Activated naive CD8-positive, alpha-beta T cell treated with anti-CD3 and anti-CD28 coated beads for 36 hours (primary cell): Measurements from ENCODE around the gene GDPGP1. TPM values are rescaled to one million over a fixed set of nuclear protein-coding genes. Genes with fewer than 3 reads are reported as not detected.
A peak's percentile ranks its signal among the peaks of the same experiment; 100 is the strongest.

Experiments used
- DNase-seq: peaks from one replicate; pipeline ENCODE4 v3.0.0; 2021
- H3K27ac Mint-ChIP-seq: one replicate; pipeline ENCODE4 v1.8.0; 2022; ENCODE audit warnings: mild to moderate bottlenecking, moderate library complexity, mixed read lengths
- H3K27me3 Mint-ChIP-seq: one replicate; pipeline ENCODE4 v1.8.0; 2022; ENCODE audit warnings: mild to moderate bottlenecking, mixed read lengths
- H3K36me3 Mint-ChIP-seq: one replicate; pipeline ENCODE4 v1.8.0; 2021; ENCODE audit warnings: mild to moderate bottlenecking, mixed read lengths
- H3K4me1 Mint-ChIP-seq: one replicate; pipeline ENCODE4 v1.8.0; 2021; ENCODE audit warnings: mixed read lengths
- H3K4me3 Mint-ChIP-seq: one replicate; pipeline ENCODE4 v1.8.0; 2022; ENCODE audit warnings: mild to moderate bottlenecking, moderate library complexity, mixed read lengths
- H3K9me3 Mint-ChIP-seq: one replicate; pipeline ENCODE4 v1.8.0; 2022; ENCODE audit warnings: mixed read lengths
- total RNA-seq, 2 experiments: library from RNA; stranded (reverse); gene quantifications; one replicate each; pipeline ENCODE4 v1.2.3, GENCODE V29; 2021

Gene GDPGP1
- total RNA-seq, 2 experiments from 2014 or later: 8.3 to 11.8 TPM

DNA sequence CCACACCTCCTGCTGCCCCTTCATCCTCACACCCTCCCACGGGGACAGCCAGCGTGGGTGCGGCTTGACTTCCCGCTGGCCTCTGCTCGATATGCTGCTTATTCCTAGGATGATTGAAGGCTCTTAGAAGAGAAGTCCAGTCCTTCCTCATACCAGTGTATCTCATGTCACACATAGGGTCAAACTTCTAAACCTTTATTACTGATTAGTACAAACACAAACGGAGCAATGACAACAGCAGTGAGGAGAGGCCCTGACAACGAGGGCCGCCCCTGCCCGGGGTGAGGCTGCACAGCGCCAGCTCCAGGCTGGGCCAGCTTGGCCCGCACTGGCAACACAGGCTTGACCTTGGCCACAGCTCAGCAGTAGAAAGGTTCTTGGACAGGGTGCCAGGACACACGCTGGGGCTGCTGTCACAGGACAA lies 3.9 kb upstream of the GDPGP1 start:
- H3K27me3 Mint-ChIP-seq: no peaks in the 10 kb centered on the region
- H3K4me1 Mint-ChIP-seq: peaks cover 27% of the 10 kb centered on the region
- H3K27ac Mint-ChIP-seq: peak overlapping the region; percentile 88
- H3K36me3 Mint-ChIP-seq: peaks cover 26% of the 10 kb centered on the region
- DNase-seq: no peak
- peak overlapping the region; percentile 95 for H3K4me3 Mint-ChIP-seq
- no peaks in the 10 kb centered on the region for H3K9me3 Mint-ChIP-seq

DNA sequence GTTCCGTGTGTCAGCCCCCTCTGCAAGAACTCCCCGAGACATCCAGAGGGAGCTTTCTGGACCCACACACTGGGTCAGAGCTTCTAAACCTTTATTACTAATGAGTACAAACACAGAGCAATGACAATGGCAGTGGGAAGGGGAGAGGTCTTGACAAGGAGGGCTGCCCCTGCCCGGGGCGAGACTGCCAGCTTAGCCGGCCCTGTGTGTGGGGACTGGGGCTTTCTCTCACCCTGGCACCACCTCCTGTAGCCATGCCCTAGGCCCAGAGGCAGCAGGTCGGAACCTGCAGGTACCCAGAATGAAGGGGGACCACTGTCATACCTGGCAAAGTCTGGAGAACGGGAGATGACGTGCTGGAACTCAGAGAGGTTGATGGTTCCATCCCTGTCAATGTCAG lies 3.4 kb upstream of the GDPGP1 start:
- Mint-ChIP-seq H3K4me3 (peak overlapping the region; percentile 95), H3K27me3 (no peaks in the 10 kb centered on the region), H3K4me1 (peaks cover 28% of the 10 kb centered on the region), H3K27ac (peak overlapping the region; percentile 88), H3K36me3 (peaks cover 26% of the 10 kb centered on the region), H3K9me3 (no peaks in the 10 kb centered on the region)
- DNase-seq: no peak

DNA sequence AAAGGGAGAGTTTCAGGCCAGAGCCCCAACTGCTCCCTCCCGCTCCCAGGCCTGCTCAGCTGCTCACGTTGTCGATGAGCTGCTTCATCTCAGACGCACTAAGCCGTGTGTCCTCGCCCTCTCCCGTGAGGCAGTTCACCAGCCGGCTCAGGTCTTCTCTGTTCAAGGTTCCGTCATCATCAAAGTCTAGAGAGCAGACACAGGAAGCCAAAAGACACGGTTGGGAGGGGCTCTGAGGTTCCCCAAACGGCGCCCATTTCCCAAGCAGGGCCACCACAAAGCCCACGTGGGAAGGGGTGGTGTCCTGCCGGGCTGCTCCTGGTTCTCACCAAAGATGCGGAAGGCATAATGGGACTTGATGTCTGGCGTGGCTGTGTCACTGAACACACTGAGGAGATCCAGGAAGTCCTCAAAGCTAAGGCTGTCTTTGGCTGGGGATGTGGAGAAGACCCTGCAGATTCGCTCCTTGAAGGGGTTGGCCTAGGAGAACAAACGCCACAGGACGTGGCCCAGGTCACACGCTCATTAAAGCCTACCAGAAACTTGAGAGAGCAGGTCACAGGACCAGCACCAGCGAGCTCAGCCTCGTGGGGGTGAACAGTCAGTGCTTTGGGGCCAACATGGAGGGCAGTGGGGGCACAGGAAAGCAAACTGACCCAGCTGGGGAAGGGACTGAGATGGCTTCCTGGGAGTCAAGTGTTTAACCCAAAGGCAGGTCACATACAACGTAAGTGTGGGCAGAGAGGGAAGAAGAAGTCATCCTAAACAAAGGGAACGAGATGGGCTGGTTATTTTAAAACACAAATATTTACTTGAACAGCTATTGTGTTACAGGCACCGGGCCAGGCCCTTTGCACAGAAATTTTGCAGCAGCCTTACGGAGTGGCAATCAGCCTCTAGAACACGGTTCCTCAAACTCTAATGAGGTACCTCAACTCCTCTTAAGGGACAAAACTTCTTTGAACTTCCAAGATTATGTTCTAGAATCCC lies 2.7 kb upstream of the GDPGP1 start:
- Mint-ChIP-seq H3K4me1 (peaks cover 28% of the 10 kb centered on the region), H3K9me3 (no peaks in the 10 kb centered on the region), H3K4me3 (peak overlapping the region; percentile 95), H3K27ac (peak overlapping the region; percentile 88), H3K36me3 (peaks cover 27% of the 10 kb centered on the region), H3K27me3 (no peaks in the 10 kb centered on the region)
- peak; percentile 69 for DNase-seq

DNA sequence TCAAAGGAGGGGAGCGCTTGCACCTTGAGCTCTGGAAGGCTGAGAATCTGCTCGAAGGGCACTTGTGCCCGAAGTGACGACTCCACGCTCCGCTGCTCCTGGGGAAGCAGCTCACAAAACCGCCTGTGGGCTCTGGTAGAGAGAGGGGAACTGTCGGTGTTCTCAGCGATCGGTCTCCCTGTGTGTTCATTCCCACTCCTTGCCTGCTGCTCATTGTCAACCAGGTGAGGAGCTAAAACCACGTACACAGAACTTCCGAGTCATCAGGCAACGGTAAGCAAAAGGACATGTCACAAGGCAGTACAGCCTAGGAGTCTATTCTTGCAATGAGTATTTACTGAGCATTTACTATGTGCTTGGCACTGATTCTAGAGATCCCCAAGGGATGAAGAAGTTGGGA lies 1.8 kb upstream of the GDPGP1 start:
- no peak for DNase-seq
- no peaks in the 10 kb centered on the region for H3K9me3 Mint-ChIP-seq
- peak overlapping the region; percentile 95 for H3K4me3 Mint-ChIP-seq
- no peaks in the 10 kb centered on the region for H3K27me3 Mint-ChIP-seq
- H3K36me3 Mint-ChIP-seq: peaks cover 31% of the 10 kb centered on the region
- H3K27ac Mint-ChIP-seq: peak overlapping the region; percentile 88
- H3K4me1 Mint-ChIP-seq: peaks cover 28% of the 10 kb centered on the region

DNA sequence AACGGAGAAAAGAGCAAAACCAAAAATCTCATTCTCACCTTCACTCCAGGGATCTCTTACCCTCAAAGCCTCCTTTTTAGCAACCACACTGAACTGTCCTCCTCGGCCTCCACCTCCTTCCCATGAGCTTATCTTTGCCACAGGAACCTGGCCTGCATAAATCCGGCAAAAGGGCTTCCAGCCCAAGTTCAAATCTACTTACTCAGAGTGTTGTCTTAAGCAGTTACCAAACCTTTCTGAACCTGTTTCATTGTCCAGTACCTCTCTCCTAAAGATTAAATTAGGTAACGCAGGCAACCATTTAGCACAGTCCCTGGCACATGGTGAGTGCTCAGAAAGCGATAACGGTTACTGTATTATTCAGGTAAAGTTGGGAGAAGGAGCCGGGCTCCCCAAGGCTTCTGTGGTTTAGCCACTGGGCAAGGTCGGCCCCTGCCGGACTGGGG lies 1.0 kb upstream of the GDPGP1 start:
- Mint-ChIP-seq H3K27me3 (no peaks in the 10 kb centered on the region), H3K36me3 (peaks cover 31% of the 10 kb centered on the region), H3K9me3 (no peaks in the 10 kb centered on the region), H3K4me3 (peak overlapping the region; percentile 95), H3K27ac (peak overlapping the region; percentile 88), H3K4me1 (peaks cover 28% of the 10 kb centered on the region)
- no peak for DNase-seq

DNA sequence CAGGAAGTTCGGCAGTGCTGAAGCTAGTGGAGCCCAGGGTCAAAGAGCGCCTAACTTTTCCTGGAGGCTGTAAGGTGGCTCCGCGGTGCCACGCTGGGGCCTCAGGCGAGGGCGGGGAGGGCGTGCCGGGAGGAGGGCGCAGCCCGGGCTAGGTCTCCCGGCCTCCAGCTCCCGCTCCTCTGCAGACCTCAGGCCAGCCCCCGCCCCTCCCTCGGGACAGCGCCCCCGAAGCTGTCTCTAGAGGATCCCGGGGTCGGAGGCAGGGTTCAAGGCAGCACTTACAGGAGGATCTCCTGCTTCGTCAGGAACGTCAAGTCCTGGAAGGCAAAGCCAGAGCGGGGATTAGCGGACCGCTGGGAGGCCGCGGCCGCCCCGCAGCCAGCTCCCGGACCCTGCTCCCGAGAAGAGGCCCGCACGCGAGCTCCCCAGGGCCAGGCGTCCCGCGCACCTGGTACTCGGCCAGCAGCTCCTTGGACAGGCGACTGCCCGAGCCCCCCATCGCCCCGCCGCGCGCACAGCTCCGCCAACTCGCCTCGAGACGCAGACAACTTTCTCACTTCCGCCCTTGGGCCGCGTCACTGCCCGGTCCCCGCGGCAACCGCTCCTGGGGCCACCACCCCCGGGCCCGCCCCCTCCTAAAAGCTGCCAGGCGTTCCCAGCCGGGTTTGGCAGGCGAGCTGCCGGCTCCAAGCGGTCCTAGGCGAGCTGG lies 468 bp upstream of the GDPGP1 start, which contains the start of gene CIB1:
Gene CIB1, minus strand, starts transcription at position 555 of the 709 bp plus-strand sequence. Its CDS starts 56 bp downstream, at position 499.
- DNase-seq: peak; percentile 99
- Mint-ChIP-seq H3K4me1 (peaks cover 31% of the 10 kb centered on the region), H3K27ac (peak within 1 kb of the TSS; percentile 88), H3K4me3 (peak within 1 kb of the TSS; percentile 95), H3K27me3 (no peaks in the 10 kb centered on the region), H3K9me3 (no peaks in the 10 kb centered on the region), H3K36me3 (peaks cover 36% of the 10 kb centered on the region)

DNA sequence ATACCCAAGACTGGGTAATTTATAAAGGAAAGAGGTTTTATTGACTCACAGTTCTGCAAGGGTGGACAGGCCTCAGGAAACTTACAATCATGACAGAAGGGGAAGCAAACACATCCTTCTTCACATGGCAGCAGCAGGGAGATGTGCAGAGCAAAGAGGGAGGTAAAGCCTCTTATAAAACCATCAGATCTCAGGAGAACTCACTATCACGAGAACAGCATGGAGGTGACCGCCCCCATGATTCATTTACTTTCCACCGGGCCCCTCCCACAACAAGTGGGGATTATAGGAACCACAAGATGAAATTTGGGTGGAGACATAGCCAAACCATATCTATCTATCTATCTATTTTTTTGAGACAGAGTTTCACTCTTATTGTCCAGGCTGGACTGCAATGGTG lies 5.4 kb downstream of the GDPGP1 start:
- peak overlapping the region; percentile 59 for H3K27ac Mint-ChIP-seq
- H3K4me1 Mint-ChIP-seq: peaks cover 16% of the 10 kb centered on the region
- DNase-seq: no peak
- no peak overlapping the region for H3K4me3 Mint-ChIP-seq
- H3K27me3 Mint-ChIP-seq: no peaks in the 10 kb centered on the region
- H3K36me3 Mint-ChIP-seq: peaks cover 10% of the 10 kb centered on the region
- H3K9me3 Mint-ChIP-seq: no peaks in the 10 kb centered on the region

DNA sequence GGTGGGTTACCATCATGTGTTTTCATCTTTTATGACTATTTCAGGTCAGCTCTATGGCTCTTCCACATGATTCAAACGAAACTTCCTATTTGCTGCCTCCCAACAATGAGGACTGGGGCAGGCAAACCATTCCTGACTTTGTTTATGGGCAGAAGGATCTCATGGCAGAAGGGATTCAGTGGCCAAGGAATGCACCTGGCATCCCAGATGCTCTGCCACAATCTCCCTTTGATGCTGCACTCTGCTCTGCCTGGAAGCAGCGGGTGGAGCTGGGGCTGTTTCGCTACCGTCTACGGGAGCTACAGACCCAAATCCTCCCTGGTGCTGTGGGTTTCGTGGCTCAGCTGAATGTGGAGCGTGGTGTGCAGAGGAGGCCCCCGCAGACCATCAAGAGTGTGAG lies 6.8 kb downstream of the GDPGP1 start:
- H3K9me3 Mint-ChIP-seq: no peaks in the 10 kb centered on the region
- no peak for DNase-seq
- H3K36me3 Mint-ChIP-seq: peaks cover 10% of the 10 kb centered on the region
- H3K4me3 Mint-ChIP-seq: no peak overlapping the region
- no peak overlapping the region for H3K27ac Mint-ChIP-seq
- H3K4me1 Mint-ChIP-seq: peaks cover 10% of the 10 kb centered on the region
- no peaks in the 10 kb centered on the region for H3K27me3 Mint-ChIP-seq

DNA sequence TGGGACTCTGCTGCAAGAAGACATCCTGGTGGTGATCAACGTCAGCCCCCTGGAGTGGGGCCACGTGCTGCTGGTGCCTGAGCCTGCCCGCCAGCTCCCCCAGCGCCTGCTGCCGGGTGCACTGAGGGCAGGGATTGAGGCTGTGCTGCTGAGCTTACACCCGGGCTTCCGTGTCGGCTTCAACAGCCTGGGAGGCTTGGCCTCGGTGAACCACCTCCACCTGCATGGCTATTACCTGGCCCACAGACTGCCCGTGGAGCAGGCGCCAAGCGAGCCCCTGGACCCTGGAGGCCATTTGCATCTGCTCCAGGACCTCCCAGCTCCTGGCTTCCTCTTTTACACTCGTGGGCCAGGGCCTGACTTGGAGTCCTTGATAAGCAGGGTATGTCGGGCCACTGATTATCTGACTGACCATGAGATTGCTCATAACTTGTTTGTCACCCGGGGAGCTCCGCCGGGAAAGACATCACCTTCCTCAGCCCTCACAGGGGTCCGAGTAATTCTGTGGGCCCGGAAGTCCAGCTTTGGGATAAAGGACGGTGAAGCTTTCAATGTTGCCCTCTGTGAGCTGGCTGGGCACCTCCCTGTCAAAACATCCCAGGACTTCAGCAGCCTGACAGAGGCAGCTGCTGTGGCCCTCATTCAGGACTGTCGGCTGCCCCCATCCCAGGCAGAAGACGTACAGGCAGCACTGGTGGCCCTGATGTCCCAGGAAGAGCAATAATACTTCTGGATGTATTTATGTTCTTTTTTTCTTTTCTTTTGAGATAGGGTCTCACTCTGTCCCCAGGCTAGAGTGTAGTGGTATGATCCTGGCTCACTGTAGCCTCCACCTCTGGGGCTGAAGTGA lies 7.6 kb downstream of the GDPGP1 start:
- DNase-seq: no peak
- Mint-ChIP-seq H3K4me1 (peaks cover 10% of the 10 kb centered on the region), H3K4me3 (no peak overlapping the region), H3K27ac (no peak overlapping the region), H3K27me3 (no peaks in the 10 kb centered on the region), H3K9me3 (no peaks in the 10 kb centered on the region), H3K36me3 (peaks cover 7% of the 10 kb centered on the region)

DNA sequence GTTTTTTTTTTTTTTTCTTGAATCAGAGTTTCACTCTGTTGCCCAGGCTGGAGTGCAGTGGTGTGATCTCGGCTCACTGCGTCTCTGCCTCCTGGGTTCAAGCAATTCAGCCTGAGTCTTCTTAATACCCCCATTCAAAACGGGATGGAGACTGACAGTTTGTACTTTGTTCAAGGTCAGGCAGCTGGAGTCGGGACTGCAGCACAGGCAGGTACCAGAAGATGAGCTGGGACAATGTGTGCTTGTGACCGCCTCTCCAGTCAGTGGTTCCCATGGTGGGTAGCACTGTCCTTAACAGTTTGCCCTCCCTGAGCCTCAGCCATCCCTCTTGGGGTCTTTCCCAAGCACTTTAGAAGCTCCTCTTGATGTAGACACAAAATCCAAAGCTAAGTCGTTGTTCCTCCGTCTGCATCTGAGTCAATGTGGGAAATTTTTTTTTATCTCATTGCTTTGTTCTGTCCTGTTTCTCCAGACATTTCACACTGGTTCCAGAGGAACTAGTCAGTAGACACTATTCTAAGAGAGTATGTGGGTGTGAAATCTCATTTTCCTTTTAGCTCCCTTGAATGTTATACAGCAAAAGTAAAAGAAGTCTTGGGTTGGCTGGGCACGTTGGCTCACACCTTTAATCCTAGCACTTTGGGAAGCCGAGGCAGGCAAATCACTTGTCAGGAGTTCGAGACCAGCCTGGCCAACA lies 10.1 kb downstream of the GDPGP1 start:
- H3K9me3 Mint-ChIP-seq: no peaks in the 10 kb centered on the region
- no peaks in the 10 kb centered on the region for H3K36me3 Mint-ChIP-seq
- DNase-seq: no peak
- no peak overlapping the region for H3K4me3 Mint-ChIP-seq
- H3K4me1 Mint-ChIP-seq: peaks cover 11% of the 10 kb centered on the region
- no peaks in the 10 kb centered on the region for H3K27me3 Mint-ChIP-seq
- H3K27ac Mint-ChIP-seq: no peak overlapping the region

DNA sequence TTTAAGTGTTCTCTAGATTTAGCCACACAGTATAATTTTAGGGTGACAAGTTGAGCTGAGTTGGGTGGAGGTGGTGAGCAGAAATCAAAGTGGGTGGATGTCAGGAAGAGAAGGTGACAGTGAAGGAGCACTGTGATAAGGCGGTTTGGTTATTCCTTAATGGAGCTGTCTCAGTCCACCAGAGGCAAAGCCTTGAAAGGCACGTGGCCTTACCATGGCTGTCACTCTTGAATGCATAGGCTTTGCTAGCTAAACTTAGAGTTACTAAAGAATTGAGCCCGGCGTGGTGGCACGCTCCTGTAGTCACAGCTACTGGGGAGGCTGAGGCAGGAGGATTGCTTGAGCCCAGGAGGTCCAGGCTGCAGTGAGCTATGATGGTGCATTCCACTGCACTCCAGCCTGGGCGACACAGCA lies 14.8 kb downstream of the GDPGP1 start:
- H3K36me3 Mint-ChIP-seq: no peaks in the 10 kb centered on the region
- no peak overlapping the region for H3K27ac Mint-ChIP-seq
- peak overlapping the region; percentile 60 for H3K4me3 Mint-ChIP-seq
- DNase-seq: no peak
- H3K4me1 Mint-ChIP-seq: peaks cover 14% of the 10 kb centered on the region
- no peaks in the 10 kb centered on the region for H3K27me3 Mint-ChIP-seq
- H3K9me3 Mint-ChIP-seq: no peaks in the 10 kb centered on the region

DNA sequence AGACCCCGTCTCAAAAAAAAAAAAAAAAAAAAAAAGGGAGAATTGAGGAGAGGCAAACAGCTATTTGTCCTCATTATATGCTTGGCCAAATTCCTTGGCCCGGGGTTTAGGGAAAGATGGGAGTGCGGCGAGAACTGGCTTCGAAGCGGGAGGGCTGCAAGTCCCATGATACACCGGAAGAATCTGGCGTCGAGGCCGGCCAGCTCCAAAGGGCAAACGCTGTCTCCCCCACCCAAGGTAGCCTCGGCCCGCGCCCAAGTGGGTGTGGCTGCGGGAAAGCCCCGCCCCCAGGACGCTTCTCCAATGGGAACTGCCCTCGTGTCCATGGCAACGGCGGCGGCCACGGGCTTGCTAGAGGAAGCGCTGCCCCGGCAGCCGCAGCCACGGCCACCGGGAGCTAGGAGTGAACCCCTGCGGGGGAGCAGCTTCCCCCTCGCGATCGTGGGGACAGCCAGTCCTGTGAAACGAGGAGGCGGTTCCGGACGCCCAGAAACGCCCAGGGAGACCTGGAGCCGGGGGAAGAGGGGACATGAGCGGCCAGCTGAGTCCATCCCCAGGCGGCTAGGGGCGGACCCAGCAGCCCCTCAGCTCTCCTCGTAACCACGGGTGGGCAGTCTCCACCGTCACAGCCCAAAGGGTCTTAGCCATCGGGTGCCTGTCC lies 15.3 kb downstream of the GDPGP1 start, which contains the start of gene TTLL13:
Gene TTLL13, plus strand, starts transcription at position 354 of the 661 bp plus-strand sequence. CDS start 1,075 bp downstream, outside the sequence.
- Mint-ChIP-seq H3K36me3 (no peaks in the 10 kb centered on the region), H3K27me3 (no peaks in the 10 kb centered on the region)

DNA sequence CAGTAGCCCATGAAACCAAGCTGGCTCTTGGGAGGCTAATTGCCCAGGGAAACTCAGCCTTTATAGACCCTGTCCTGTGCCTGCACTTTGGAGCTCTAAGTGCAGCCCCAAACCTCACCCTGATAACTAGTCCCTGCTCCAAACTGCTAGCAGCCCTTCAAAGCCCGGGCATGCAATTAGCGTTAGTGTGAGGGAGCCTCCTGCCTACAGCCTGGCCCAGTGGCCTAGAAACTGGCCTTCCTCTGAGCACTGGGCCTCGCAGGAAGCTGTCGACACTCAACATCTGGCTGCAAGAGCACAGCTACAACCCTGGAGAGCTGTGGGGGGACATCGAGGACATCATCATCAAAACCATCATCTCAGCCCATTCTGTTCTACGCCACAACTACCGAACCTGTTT lies 23.8 kb downstream of the GDPGP1 start:
- H3K27ac Mint-ChIP-seq: no peak overlapping the region
- no peaks in the 10 kb centered on the region for H3K27me3 Mint-ChIP-seq
- H3K4me1 Mint-ChIP-seq: no peaks in the 10 kb centered on the region
- H3K36me3 Mint-ChIP-seq: no peaks in the 10 kb centered on the region
- no peak overlapping the region for H3K4me3 Mint-ChIP-seq
- no peaks in the 10 kb centered on the region for H3K9me3 Mint-ChIP-seq
- no peak for DNase-seq

More for the DNA sequence above, 15.3 kb downstream of the GDPGP1 start, which contains the start of gene TTLL13:
- no peaks in the 10 kb centered on the region for H3K9me3 Mint-ChIP-seq
- H3K4me3 Mint-ChIP-seq: peak within 1 kb of the TSS; percentile 60
- peaks cover 14% of the 10 kb centered on the region for H3K4me1 Mint-ChIP-seq
- peak; percentile 80 for DNase-seq
- no peak within 1 kb of the TSS for H3K27ac Mint-ChIP-seq
